GM19372 (cell line): ENCODE data around the gene FOXO6.

Experiments used
- ATAC-seq: cut with Tn5 transposase; IDR thresholded peaks from one replicate; pipeline ENCODE4 v1.9.1; 2021; ENCODE audit warnings: mild to moderate bottlenecking, low read depth, moderate library complexity; ENCODE audit not compliant: unreplicated experiment

The FOXO6 gene

GRCh38 chr1:41397020-41397419 lies 35.8 kb downstream of the FOXO6 start:
- no peak for ATAC-seq

GRCh38 chr1:41397753-41398330 lies 36.6 kb downstream of the FOXO6 start:
- no peak for ATAC-seq

- no peak for ATAC-seq
Observed at GRCh38 chr1:41399145-41399795, 38.0 kb downstream of the FOXO6 start.

- no peak for ATAC-seq
Observed at GRCh38 chr1:41400225-41400624, 39.0 kb downstream of the FOXO6 start.

- ATAC-seq: no peak
Observed at GRCh38 chr1:41401899-41402298, 40.7 kb downstream of the FOXO6 start.

GRCh38 chr1:41404308-41404761 lies 43.1 kb downstream of the FOXO6 start:
- no peak for ATAC-seq

- ATAC-seq: no peak
Observed at GRCh38 chr1:41407664-41408252, 46.5 kb downstream of the FOXO6 start.

GRCh38 chr1:41408691-41409090 lies 47.5 kb downstream of the FOXO6 start:
- ATAC-seq: no peak

GRCh38 chr1:41409825-41410224 lies 48.6 kb downstream of the FOXO6 start:
- ATAC-seq: no peak

GRCh38 chr1:41410462-41410861 lies 49.2 kb downstream of the FOXO6 start:
- no peak for ATAC-seq

GRCh38 chr1:41411229-41411628 lies 50.0 kb downstream of the FOXO6 start:
- ATAC-seq: no peak

GRCh38 chr1:41412748-41413147 lies 51.5 kb downstream of the FOXO6 start:
- ATAC-seq: no peak

- ATAC-seq: no peak
Observed at GRCh38 chr1:41413748-41414281, 52.6 kb downstream of the FOXO6 start.

- no peak for ATAC-seq
Observed at GRCh38 chr1:41414296-41414695, 53.1 kb downstream of the FOXO6 start.

GRCh38 chr1:41414716-41415306 lies 53.6 kb downstream of the FOXO6 start:
- ATAC-seq: no peak

- no peak for ATAC-seq
Observed at GRCh38 chr1:41416081-41416480, 54.8 kb downstream of the FOXO6 start.

GRCh38 chr1:41416552-41417334 lies 55.5 kb downstream of the FOXO6 start:
- ATAC-seq: no peak

GRCh38 chr1:41417335-41417682 lies 56.1 kb downstream of the FOXO6 start:
- ATAC-seq: no peak

GRCh38 chr1:41417746-41418145 lies 56.5 kb downstream of the FOXO6 start:
- no peak for ATAC-seq

GRCh38 chr1:41418857-41419583 lies 57.8 kb downstream of the FOXO6 start:
- ATAC-seq: no peak
